Activated CD4-positive, alpha-beta T cell treated with anti-CD3 and anti-CD28 coated beads, Interleukin-2, amount 10 ng/mL, durations not matched to agents 7 days and 5 days (primary cell): ENCODE data around the gene CLN6. TPM values are rescaled to one million over a fixed set of nuclear protein-coding genes. Genes with fewer than 3 reads are reported as not detected.

ENCODE experiments used
- CTCF ChIA-PET: fragments of 350-600 bp; sonication (Branson Sonifier 250); formaldehyde crosslinking; loops from one replicate; lab custom pipeline; 2021; ENCODE audit warnings: antibody characterized with exemption; lab: Charles Lee
- POLR2A ChIA-PET: fragments of 350-600 bp; sonication (Branson Sonifier 250); formaldehyde crosslinking; loops from one replicate; lab custom pipeline; 2021; ENCODE audit warnings: antibody characterized with exemption; lab: Charles Lee
- DNase-seq: peaks from one replicate; pipeline ENCODE4 v3.0.0-alpha.2; 2020
- H3K27ac Mint-ChIP-seq: one replicate; pipeline ENCODE4 v1.8.0; 2021; ENCODE audit warnings: mild to moderate bottlenecking, moderate library complexity, mixed read lengths
- H3K27me3 Mint-ChIP-seq: one replicate; pipeline ENCODE4 v1.8.0; 2021; ENCODE audit warnings: mixed read lengths
- H3K36me3 Mint-ChIP-seq: one replicate; pipeline ENCODE4 v1.8.0; 2021; ENCODE audit warnings: low read depth, mixed read lengths
- H3K4me1 Mint-ChIP-seq: one replicate; pipeline ENCODE4 v1.8.0; 2021; ENCODE audit warnings: mixed read lengths
- H3K4me3 Mint-ChIP-seq: one replicate; pipeline ENCODE4 v1.8.0; 2021; ENCODE audit warnings: mild to moderate bottlenecking, moderate library complexity, mixed read lengths
- H3K9me3 Mint-ChIP-seq: one replicate; pipeline ENCODE4 v1.8.0; 2021; ENCODE audit warnings: mixed read lengths
- total RNA-seq, 2 experiments: library from RNA; stranded (reverse); gene quantifications; one replicate each; pipeline ENCODE4 v1.2.3, GENCODE V29; 2021

CLN6 gene
- total RNA-seq, 2 experiments from 2014 or later, result 57.6 to 61.9 TPM

GRCh38 chr15:68197661-68198437 lies 31.7 kb downstream of the CLN6 start:
- H3K27me3 Mint-ChIP-seq, result no peaks in the 10 kb centered on the region
- DNase-seq, result no peak
- no peaks in the 10 kb centered on the region for H3K9me3 Mint-ChIP-seq
- CTCF ChIA-PET, result interaction anchor here (0.6 kb wide), 1 partner anchor 65 kb away, joined by 5 read pairs; no protein-coding TSS in a partner anchor
- peaks cover 16% of the 10 kb centered on the region for H3K36me3 Mint-ChIP-seq
- POLR2A ChIA-PET, result no interaction called here
- no peak overlapping the region for H3K27ac Mint-ChIP-seq
- H3K4me3 Mint-ChIP-seq, result no peak overlapping the region
- H3K4me1 Mint-ChIP-seq, result peaks cover 2% of the 10 kb centered on the region

- H3K4me1 Mint-ChIP-seq, result peaks cover 2% of the 10 kb centered on the region
- H3K27ac Mint-ChIP-seq, result no peak overlapping the region
- H3K4me3 Mint-ChIP-seq, result no peak overlapping the region
- H3K9me3 Mint-ChIP-seq, result no peaks in the 10 kb centered on the region
- no peak for DNase-seq
- peaks cover 20% of the 10 kb centered on the region for H3K36me3 Mint-ChIP-seq
- no peaks in the 10 kb centered on the region for H3K27me3 Mint-ChIP-seq
- POLR2A ChIA-PET, result no interaction called here
- CTCF ChIA-PET, result no interaction called here
Observed at GRCh38 chr15:68197170-68197492, 32.4 kb downstream of the CLN6 start.

GRCh38 chr15:68196445-68197169 lies 32.9 kb downstream of the CLN6 start:
- no peak for DNase-seq
- H3K36me3 Mint-ChIP-seq, result peaks cover 24% of the 10 kb centered on the region
- no peak overlapping the region for H3K27ac Mint-ChIP-seq
- ChIA-PET CTCF (interaction anchor here (1.0 kb wide), 1 partner anchor 14 kb away, joined by 3 read pairs; no protein-coding TSS in a partner anchor), POLR2A (interaction anchor here (0.7 kb wide), 1 partner anchor 141 kb away, joined by 4 read pairs; no protein-coding TSS in a partner anchor)
- H3K9me3 Mint-ChIP-seq, result no peaks in the 10 kb centered on the region
- H3K4me1 Mint-ChIP-seq, result no peaks in the 10 kb centered on the region
- H3K27me3 Mint-ChIP-seq, result no peaks in the 10 kb centered on the region
- H3K4me3 Mint-ChIP-seq, result no peak overlapping the region

- Mint-ChIP-seq H3K4me1 (no peaks in the 10 kb centered on the region), H3K4me3 (no peak overlapping the region), H3K27me3 (no peaks in the 10 kb centered on the region), H3K9me3 (no peaks in the 10 kb centered on the region), H3K36me3 (peaks cover 31% of the 10 kb centered on the region), H3K27ac (no peak overlapping the region)
- no peak for DNase-seq
- ChIA-PET POLR2A (no interaction called here), CTCF (interaction anchor here (0.6 to 1.0 kb wide), 6 partner anchors 10 to 222 kb away, joined by 3 to 9 read pairs (median 5); no protein-coding TSS in a partner anchor)
Observed at GRCh38 chr15:68195336-68196112, 34.0 kb downstream of the CLN6 start.

- H3K4me1 Mint-ChIP-seq, result no peaks in the 10 kb centered on the region
- no peak overlapping the region for H3K27ac Mint-ChIP-seq
- no peaks in the 10 kb centered on the region for H3K27me3 Mint-ChIP-seq
- H3K4me3 Mint-ChIP-seq, result no peak overlapping the region
- H3K9me3 Mint-ChIP-seq, result no peaks in the 10 kb centered on the region
- DNase-seq, result no peak
- POLR2A ChIA-PET, result no interaction called here
- peaks cover 52% of the 10 kb centered on the region for H3K36me3 Mint-ChIP-seq
- CTCF ChIA-PET, result interaction anchor here (0.9 kb wide), 1 partner anchor 12 kb away, joined by 3 read pairs; no protein-coding TSS in a partner anchor
Observed at GRCh38 chr15:68192804-68193486, 36.6 kb downstream of the CLN6 start.

GRCh38 chr15:68192117-68192516 lies 37.4 kb downstream of the CLN6 start:
- Mint-ChIP-seq H3K9me3 (no peaks in the 10 kb centered on the region), H3K36me3 (peaks cover 58% of the 10 kb centered on the region), H3K4me1 (no peaks in the 10 kb centered on the region), H3K27me3 (no peaks in the 10 kb centered on the region), H3K4me3 (no peak overlapping the region), H3K27ac (no peak overlapping the region)
- no peak for DNase-seq
- CTCF ChIA-PET, result interaction anchor here (1.0 kb wide), 1 partner anchor 18 kb away, joined by 3 read pairs; no protein-coding TSS in a partner anchor
- POLR2A ChIA-PET, result no interaction called here

GRCh38 chr15:68191555-68191954 lies 38.0 kb downstream of the CLN6 start:
- CTCF ChIA-PET, result interaction anchor here (1.0 kb wide), 1 partner anchor 19 kb away, joined by 3 read pairs; no protein-coding TSS in a partner anchor
- POLR2A ChIA-PET, result no interaction called here
- H3K27ac Mint-ChIP-seq, result no peak overlapping the region
- no peaks in the 10 kb centered on the region for H3K9me3 Mint-ChIP-seq
- H3K4me3 Mint-ChIP-seq, result no peak overlapping the region
- H3K36me3 Mint-ChIP-seq, result peaks cover 58% of the 10 kb centered on the region
- no peak for DNase-seq
- H3K27me3 Mint-ChIP-seq, result no peaks in the 10 kb centered on the region
- H3K4me1 Mint-ChIP-seq, result no peaks in the 10 kb centered on the region

- H3K4me3 Mint-ChIP-seq, result no peak overlapping the region
- no peaks in the 10 kb centered on the region for H3K4me1 Mint-ChIP-seq
- CTCF ChIA-PET, result no interaction called here
- H3K36me3 Mint-ChIP-seq, result peaks cover 65% of the 10 kb centered on the region
- POLR2A ChIA-PET, result no interaction called here
- H3K27ac Mint-ChIP-seq, result no peak overlapping the region
- DNase-seq, result no peak
- no peaks in the 10 kb centered on the region for H3K9me3 Mint-ChIP-seq
- no peaks in the 10 kb centered on the region for H3K27me3 Mint-ChIP-seq
Observed at GRCh38 chr15:68190048-68190447, 39.5 kb downstream of the CLN6 start.

GRCh38 chr15:68188647-68189046 lies 40.9 kb downstream of the CLN6 start:
- ChIA-PET CTCF (interaction anchor here (1.0 kb wide), 1 partner anchor 34 kb away, joined by 3 read pairs; no protein-coding TSS in a partner anchor), POLR2A (no interaction called here)
- H3K4me1 Mint-ChIP-seq, result peaks cover 2% of the 10 kb centered on the region
- H3K27ac Mint-ChIP-seq, result no peak overlapping the region
- H3K9me3 Mint-ChIP-seq, result no peaks in the 10 kb centered on the region
- peaks cover 72% of the 10 kb centered on the region for H3K36me3 Mint-ChIP-seq
- H3K4me3 Mint-ChIP-seq, result no peak overlapping the region
- no peak for DNase-seq
- H3K27me3 Mint-ChIP-seq, result no peaks in the 10 kb centered on the region

- peaks cover 73% of the 10 kb centered on the region for H3K36me3 Mint-ChIP-seq
Observed at GRCh38 chr15:68187559-68187958, 42.0 kb downstream of the CLN6 start.

DNA sequence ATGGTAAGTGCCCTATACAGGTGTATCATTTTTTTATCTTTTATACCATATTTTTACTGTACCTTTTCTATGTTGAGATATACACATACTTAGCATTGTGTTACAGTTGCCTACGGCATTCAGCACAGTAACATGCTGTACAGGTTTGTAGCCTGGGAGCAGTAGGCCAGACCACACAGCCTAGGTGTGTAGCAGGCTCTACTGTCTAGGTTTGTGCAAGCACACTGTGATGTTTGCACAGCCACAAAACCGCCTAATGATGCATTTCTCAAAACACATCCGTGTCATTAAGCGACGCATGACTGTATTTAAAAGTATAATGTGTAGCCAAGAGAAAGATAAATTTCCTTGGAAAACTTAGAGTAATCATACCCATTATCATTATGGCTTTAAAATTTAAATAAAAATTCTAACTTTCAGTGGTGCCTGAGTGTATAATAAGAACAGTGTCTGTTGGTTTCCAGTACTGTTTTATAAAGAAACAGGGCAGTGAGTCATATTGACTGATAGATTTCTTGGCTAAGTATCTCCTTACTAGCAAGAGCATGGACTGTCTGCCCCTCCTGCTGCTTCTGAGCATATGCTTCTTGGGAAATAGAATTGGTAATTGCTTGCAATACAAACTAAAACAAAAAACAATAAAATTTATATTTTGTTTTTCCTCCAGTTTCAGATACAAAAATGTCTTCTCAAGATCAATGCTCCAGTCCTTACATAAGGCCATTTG lies 42.7 kb downstream of the CLN6 start:
- peaks cover 2% of the 10 kb centered on the region for H3K4me1 Mint-ChIP-seq
- no peaks in the 10 kb centered on the region for H3K27me3 Mint-ChIP-seq
- H3K36me3 Mint-ChIP-seq, result peaks cover 71% of the 10 kb centered on the region
- CTCF ChIA-PET, result no interaction called here
- no peak for DNase-seq
- H3K27ac Mint-ChIP-seq, result no peak overlapping the region
- POLR2A ChIA-PET, result no interaction called here
- H3K4me3 Mint-ChIP-seq, result no peak overlapping the region
- H3K9me3 Mint-ChIP-seq, result no peaks in the 10 kb centered on the region

More at GRCh38 chr15:68187559-68187958, 42.0 kb downstream of the CLN6 start:
- peaks cover 2% of the 10 kb centered on the region for H3K4me1 Mint-ChIP-seq
- H3K9me3 Mint-ChIP-seq, result no peaks in the 10 kb centered on the region
- POLR2A ChIA-PET, result no interaction called here
- H3K27ac Mint-ChIP-seq, result no peak overlapping the region
- CTCF ChIA-PET, result no interaction called here
- no peaks in the 10 kb centered on the region for H3K27me3 Mint-ChIP-seq
- no peak for DNase-seq
- no peak overlapping the region for H3K4me3 Mint-ChIP-seq
